Tibial nerve (tissue), 4 donors: ENCODE measurements around the gene FAM83C. TPM values are rescaled to one million over a fixed set of nuclear protein-coding genes. Genes with fewer than 3 reads are reported as not detected.
A peak's percentile ranks its signal among the peaks of the same experiment; 100 is the strongest.

Experiments
- DNase-seq, 2 donors: peaks; one replicate each; pipeline ENCODE4 v3.0.0-alpha.2; 2019; ENCODE audit warnings: low spot score in 2 of 2
- H3K27ac ChIP-seq, 4 donors: fragments of 200-600 bp; sonication (generic) in 3 of 4; one replicate each; pipeline ENCODE4 v1.5.1; 2017 to 2019; ENCODE audit warnings: mild to moderate bottlenecking in 1 of 4
- H3K27me3 ChIP-seq, 2 donors: fragments of 200-600 bp; sonication (generic) in 1 of 2; one replicate each; pipeline versions ENCODE4 v1.5.1 to v1.6.0; 2017 to 2019
- H3K36me3 ChIP-seq, 3 donors: fragments of 200-600 bp; sonication (generic); one replicate each; pipeline ENCODE4 v1.5.1; 2018 to 2019
- H3K4me1 ChIP-seq, 4 donors: fragments of 200-600 bp; sonication (generic) in 3 of 4; one replicate each; pipeline ENCODE4 v1.5.1; 2017 to 2019
- H3K4me3 ChIP-seq, 4 donors: fragments of 200-600 bp; sonication (generic) in 3 of 4; one replicate each; pipeline ENCODE4 v1.5.1; 2017 to 2019; ENCODE audit warnings: mild to moderate bottlenecking in 1 of 4, moderate library complexity in 1 of 4
- H3K9me3 ChIP-seq, 4 donors: fragments of 200-600 bp; sonication (generic) in 3 of 4; one replicate each; pipeline ENCODE4 v1.5.1; 2017 to 2019
- CTCF ChIP-seq, 5 experiments: fragments of 200-600 bp in 3 of 5; fragments of 450-650 bp in 2 of 5; sonication (generic) in 3 of 5; IDR thresholded peaks; one replicate each; pipeline ENCODE4 v1.5.1; 2016 to 2019; ENCODE audit warnings: antibody characterized with exemption in 5 of 5, mild to moderate bottlenecking in 3 of 5, moderate library complexity in 2 of 5
- EP300 ChIP-seq, 2 donors: sonication (generic); formaldehyde crosslinking; IDR thresholded peaks; one replicate each; pipeline ENCODE4 v1.6.1; 2017; ENCODE audit warnings: antibody characterized with exemption in 2 of 2, mild to moderate bottlenecking in 1 of 2
- POLR2A ChIP-seq, 2 donors: fragments of 450-650 bp; IDR thresholded peaks; one replicate each; pipeline ENCODE4 v1.6.1; 2017; ENCODE audit warnings: antibody characterized with exemption in 2 of 2, mild to moderate bottlenecking in 2 of 2, moderate library complexity in 2 of 2
- WGBS, 2 donors: methylation state at CpG; one replicate each; pipeline ENCODE4 v1.1.5; 2018; 5-methylcytosine and 5-hydroxymethylcytosine counted together
- total RNA-seq, 4 donors: library from RNA; depleted of rRNA; stranded (reverse); fragments of >200 nt; gene quantifications; one replicate each; pipeline ENCODE4 v1.1.0, GENCODE V29; 2016

FAM83C gene
- total RNA-seq, 4 donors from 2014 or later = not detected

- Histone ChIP-seq H3K9me3 (no peaks in the 10 kb centered on the region), H3K27me3 (no peaks in the 10 kb centered on the region), H3K36me3 (peaks cover 0 to 59% (median 13%) of the 10 kb centered on the region in 3 donors), H3K4me1 (peaks cover 0 to 29% (median 8%) of the 10 kb centered on the region in 4 donors), H3K4me3 (peak overlapping the region in 3 of 4 donors; percentile 69 to 85 (median 69)), H3K27ac (peak overlapping the region; percentile 82 to 97 (median 96))
- DNase-seq = no peak
- 87 to 88% methylated on average over 6 of the region's 6 CpGs for WGBS, 2 donors
- TF ChIP-seq POLR2A (IDR thresholded peaks at IDR 0.05) (no peak), EP300 (IDR thresholded peaks at IDR 0.05) (no peak)
Measured at GRCh38 chr20:35276408-35276807, 15.8 kb downstream of the FAM83C start.

- Histone ChIP-seq H3K27me3 (no peaks in the 10 kb centered on the region), H3K27ac (peak overlapping the region in 2 of 4 donors; percentile 9 to 17), H3K4me3 (no peak overlapping the region), H3K36me3 (peaks cover 0 to 65% (median 13%) of the 10 kb centered on the region in 3 donors), H3K4me1 (peaks cover 0 to 29% (median 8%) of the 10 kb centered on the region in 4 donors), H3K9me3 (no peaks in the 10 kb centered on the region)
- TF ChIP-seq POLR2A (IDR thresholded peaks at IDR 0.05) (no peak), EP300 (IDR thresholded peaks at IDR 0.05) (no peak), CTCF (IDR thresholded peaks at IDR 0.05) (no peak)
- WGBS, 2 donors = 76 to 84% methylated on average over 7 to 12 of the region's 12 CpGs
- no peak for DNase-seq
Measured at GRCh38 chr20:35275741-35276251, 16.4 kb downstream of the FAM83C start.

GRCh38 chr20:35274172-35275092 is 17.8 kb downstream of the FAM83C start:
- peaks cover 0 to 65% (median 7%) of the 10 kb centered on the region in 3 donors for H3K36me3 ChIP-seq
- DNase-seq = no peak
- H3K9me3 ChIP-seq = no peaks in the 10 kb centered on the region
- no peak overlapping the region for H3K4me3 ChIP-seq
- no peaks in the 10 kb centered on the region for H3K27me3 ChIP-seq
- 89 to 94% methylated on average over 22 to 24 of the region's 24 CpGs for WGBS, 2 donors
- TF ChIP-seq POLR2A (IDR thresholded peaks at IDR 0.05) (no peak), EP300 (IDR thresholded peaks at IDR 0.05) (no peak), CTCF (IDR thresholded peaks at IDR 0.05) (no peak)
- H3K4me1 ChIP-seq = peaks cover 0 to 32% (median 8%) of the 10 kb centered on the region in 4 donors
- peak overlapping the region in 1 of 4 donors; percentile 12 for H3K27ac ChIP-seq

GRCh38 chr20:35273449-35274171 is 18.6 kb downstream of the FAM83C start:
- 61 to 74% methylated on average over 6 to 13 of the region's 13 CpGs for WGBS, 2 donors
- H3K4me3 ChIP-seq = no peak overlapping the region
- peak overlapping the region in 1 of 4 donors; percentile 12 for H3K27ac ChIP-seq
- H3K36me3 ChIP-seq = peaks cover 0 to 63% (median 0%) of the 10 kb centered on the region in 3 donors
- TF ChIP-seq POLR2A (IDR thresholded peaks at IDR 0.05) = no peak
- TF ChIP-seq CTCF (IDR thresholded peaks at IDR 0.05) = no peak
- TF ChIP-seq EP300 (IDR thresholded peaks at IDR 0.05) = no peak
- H3K9me3 ChIP-seq = no peaks in the 10 kb centered on the region
- DNase-seq = no peak
- peaks cover 0 to 35% (median 8%) of the 10 kb centered on the region in 4 donors for H3K4me1 ChIP-seq
- no peaks in the 10 kb centered on the region for H3K27me3 ChIP-seq

- no peak for TF ChIP-seq CTCF (IDR thresholded peaks at IDR 0.05)
- no peak for TF ChIP-seq POLR2A (IDR thresholded peaks at IDR 0.05)
- no peak for TF ChIP-seq EP300 (IDR thresholded peaks at IDR 0.05)
- no peak for DNase-seq
- Histone ChIP-seq H3K4me3 (no peak overlapping the region), H3K36me3 (peaks cover 0 to 79% (median 0%) of the 10 kb centered on the region in 3 donors), H3K27ac (no peak overlapping the region), H3K4me1 (peaks cover 0 to 26% (median 6%) of the 10 kb centered on the region in 4 donors), H3K27me3 (no peaks in the 10 kb centered on the region), H3K9me3 (no peaks in the 10 kb centered on the region)
- 75 to 83% methylated on average over 7 of the region's 7 CpGs for WGBS, 2 donors
Measured at GRCh38 chr20:35271904-35272303, 20.3 kb downstream of the FAM83C start.
